Large intestine (tissue), 3 donors: ENCODE results near the gene ARFRP1. TPM values are rescaled to one million over a fixed set of nuclear protein-coding genes. Genes with fewer than 3 reads are reported as not detected.

ENCODE experiments used
- DNase-seq, 2 donors: peaks; one replicate each; pipeline versions ENCODE4 v3.0.0 to v3.0.0-alpha.2; 2013
- H3K27ac ChIP-seq: one replicate; pipeline ENCODE4 v1.5.1; 2013; ENCODE audit warnings: low read length
- H3K27me3 ChIP-seq: 2 replicates; pipeline ENCODE4 v1.6.1; 2013; ENCODE audit warnings: low read length; ENCODE audit not compliant: control insufficient read depth, insufficient read depth
- H3K36me3 ChIP-seq: 2 replicates; pipeline ENCODE4 v1.6.1; 2013; ENCODE audit warnings: low read length; ENCODE audit not compliant: control insufficient read depth, insufficient read depth
- H3K4me1 ChIP-seq: one replicate; pipeline ENCODE4 v1.6.1; 2013; ENCODE audit warnings: low read length; ENCODE audit not compliant: control insufficient read depth, insufficient read depth
- H3K4me3 ChIP-seq: one replicate; pipeline ENCODE4 v1.5.1; 2013; ENCODE audit warnings: low read length
- H3K9me3 ChIP-seq: one replicate; pipeline ENCODE4 v1.6.1; 2013; ENCODE audit warnings: mild to moderate bottlenecking, low read depth, low read length, moderate library complexity; ENCODE audit not compliant: control insufficient read depth
- whole genome bisulfite sequencing: methylation state at CpG from one replicate; pipeline ENCODE4 v1.1.5; 2013; ENCODE audit warnings: low lambda C conversion rate; ENCODE audit not compliant: insufficient coverage; 5-methylcytosine and 5-hydroxymethylcytosine counted together
- polyA plus RNA-seq: library from polyadenylated mRNA; unstranded; fragments of 120-200 nt; gene quantifications from one replicate; pipeline ENCODE4 v1.2.1, GENCODE V29; 2013

Gene ARFRP1
- polyA plus RNA-seq, 1 donor = 22.2 TPM

DNA sequence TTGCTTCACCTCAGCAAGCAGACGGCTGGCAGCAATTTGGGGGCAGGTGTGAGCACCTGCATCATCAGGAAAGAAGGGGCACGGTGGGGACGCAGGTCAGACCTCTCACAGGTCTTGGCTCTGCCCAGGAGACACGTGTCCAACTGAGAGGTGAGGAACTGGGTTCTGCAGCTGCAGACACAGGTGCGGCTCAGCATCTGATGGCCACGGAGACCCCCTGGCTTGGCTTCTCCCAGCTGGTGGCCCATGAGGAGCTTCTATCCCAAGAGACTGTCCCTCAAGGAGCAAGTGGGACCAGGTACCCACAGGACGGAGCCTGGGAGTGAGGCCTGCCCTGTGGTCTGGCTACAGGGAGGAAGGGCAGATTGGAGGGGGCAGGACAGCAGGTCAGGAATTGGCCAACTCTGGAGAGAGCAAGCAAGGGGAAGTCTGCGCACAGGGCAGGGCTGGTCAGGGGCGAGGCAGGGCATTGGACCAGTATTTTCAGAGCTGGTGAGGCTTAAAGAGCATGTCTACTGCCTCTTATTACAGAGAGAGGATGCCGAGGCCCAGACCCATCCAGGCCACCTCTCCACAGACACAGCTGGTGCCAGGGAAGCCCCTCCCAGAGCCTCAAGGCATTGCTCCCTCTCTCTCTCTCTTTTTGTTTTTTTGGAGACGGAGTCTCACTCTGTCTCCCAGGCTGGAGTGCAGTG, 58.7 kb downstream of the ARFRP1 start:
- Histone ChIP-seq H3K4me1 (peaks cover 9% of the 10 kb centered on the region), H3K9me3 (no peaks in the 10 kb centered on the region)

More for the DNA sequence above, 58.7 kb downstream of the ARFRP1 start:
- Histone ChIP-seq H3K27ac (no peak overlapping the region), H3K27me3 (peaks cover 20% of the 10 kb centered on the region), H3K4me3 (no peak overlapping the region), H3K36me3 (no peaks in the 10 kb centered on the region)
- no peak for DNase-seq
- no CpG with 5 or more reads among the region's 11 CpGs for WGBS

Other genes with a start within 250 kb of the ARFRP1 start
- 5.2 TPM for gene KCNQ2, start 235.3 kb downstream of the ARFRP1 start, polyA plus RNA-seq
- 29.7 TPM for gene EEF1A2, start 208.9 kb downstream of the ARFRP1 start, polyA plus RNA-seq
- gene PPDPF, start 187.2 kb downstream of the ARFRP1 start, polyA plus RNA-seq = 234 TPM
- 0.31 TPM for gene PTK6, start 170.6 kb downstream of the ARFRP1 start, polyA plus RNA-seq
- gene SRMS, start 160.2 kb downstream of the ARFRP1 start, polyA plus RNA-seq = 0.16 TPM
- gene FNDC11, start 153.8 kb downstream of the ARFRP1 start, polyA plus RNA-seq = 0.34 TPM
- gene HELZ2, start 133.7 kb downstream of the ARFRP1 start, polyA plus RNA-seq = 13.0 TPM
- 10.5 TPM for gene GMEB2, start 80.9 kb downstream of the ARFRP1 start, polyA plus RNA-seq
- gene STMN3, start 54.6 kb downstream of the ARFRP1 start, polyA plus RNA-seq = 23.1 TPM
- 12.2 TPM for gene RTEL1, start 49.7 kb downstream of the ARFRP1 start, polyA plus RNA-seq
- gene TNFRSF6B, start 11.3 kb downstream of the ARFRP1 start, polyA plus RNA-seq = 1.9 TPM
- gene ZGPAT, start 63 bp upstream of the ARFRP1 start, polyA plus RNA-seq = 20.1 TPM
- 7.5 TPM for gene LIME1, start 28.7 kb upstream of the ARFRP1 start, polyA plus RNA-seq
- 61.5 TPM for gene SLC2A4RG, start 31.8 kb upstream of the ARFRP1 start, polyA plus RNA-seq
- 4.1 TPM for gene ZBTB46, start 123.3 kb upstream of the ARFRP1 start, polyA plus RNA-seq
- gene ABHD16B, start 153.5 kb upstream of the ARFRP1 start, polyA plus RNA-seq = not detected
- gene TPD52L2, start 157.3 kb upstream of the ARFRP1 start, polyA plus RNA-seq = 63.6 TPM
- 21.9 TPM for gene DNAJC5, start 187.2 kb upstream of the ARFRP1 start, polyA plus RNA-seq
- gene UCKL1, start 248.4 kb upstream of the ARFRP1 start, polyA plus RNA-seq = 54.2 TPM